Measurements from ENCODE around the gene CLCN1.

Gene CLCN1

GRCh38 chr7:143295870-143296269 lies 20.0 kb upstream of the CLCN1 start:
- no peak for DNase-seq (ENCODE audit: low read depth)

- DNase-seq (ENCODE audit: low read depth): no peak
These were observed 19.2 kb upstream of the CLCN1 start for GRCh38 chr7:143296686-143297085.

DNA sequence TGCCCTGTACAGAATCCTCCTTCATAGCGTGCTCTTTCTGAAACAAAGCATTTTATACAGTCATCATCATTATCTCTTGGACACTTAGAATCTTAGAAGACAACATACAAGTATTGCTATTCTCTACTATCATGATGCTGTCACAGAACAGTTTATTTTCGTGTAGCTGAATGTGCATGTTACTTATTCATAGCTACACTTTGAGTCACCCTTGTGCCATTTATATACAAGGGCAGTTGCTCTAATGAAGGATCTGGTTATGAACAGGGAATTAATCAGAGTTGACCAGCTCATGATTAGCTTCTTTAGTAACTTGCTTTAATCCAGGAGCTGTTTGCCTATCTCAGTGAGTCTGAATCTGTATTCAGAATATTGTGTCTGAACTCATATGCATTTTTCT lies 16.6 kb upstream of the CLCN1 start:
- no peak for DNase-seq (ENCODE audit: low read depth)

- no peak for DNase-seq (ENCODE audit: low read depth)
These were observed 16.1 kb upstream of the CLCN1 start for GRCh38 chr7:143299840-143300239.

GRCh38 chr7:143300959-143301935 lies 14.7 kb upstream of the CLCN1 start:
- no peak for DNase-seq (ENCODE audit: low read depth)

- no peak for DNase-seq (ENCODE audit: low read depth)
These were observed 12.2 kb upstream of the CLCN1 start for GRCh38 chr7:143303733-143304132.

- DNase-seq (ENCODE audit: low read depth): no peak
These were observed 11.0 kb upstream of the CLCN1 start for GRCh38 chr7:143304938-143305337.

DNA sequence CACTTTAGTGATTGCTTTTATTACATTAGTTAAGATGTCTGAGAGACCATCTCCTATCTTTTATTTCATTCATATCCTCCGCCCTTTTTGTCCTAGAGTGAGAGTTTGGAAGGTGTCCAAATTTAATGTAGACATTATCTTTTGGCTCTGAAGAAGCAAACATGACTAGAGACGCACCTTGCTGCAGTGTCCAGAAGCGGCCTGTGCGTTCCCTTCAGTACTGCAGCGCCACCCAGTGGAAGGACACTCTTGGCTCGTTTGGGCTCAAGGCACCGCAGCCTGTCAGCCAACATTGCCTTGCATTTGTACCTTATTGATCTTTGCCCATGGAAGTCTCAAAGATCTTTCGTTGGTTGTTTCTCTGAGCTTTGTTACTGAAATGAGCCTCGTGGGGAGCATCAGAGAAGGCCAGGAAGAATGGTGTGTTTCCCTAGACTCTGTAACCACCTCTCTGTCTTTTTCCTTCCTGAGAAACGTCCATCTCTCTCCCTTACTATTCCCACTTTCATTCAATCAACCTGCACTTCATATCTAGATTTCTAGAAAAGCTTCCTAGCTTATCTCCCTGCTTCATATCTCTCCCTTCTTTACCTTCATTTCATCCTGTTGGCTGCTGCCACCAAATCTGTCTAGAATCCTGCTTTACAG lies 10.4 kb upstream of the CLCN1 start:
- no peak for DNase-seq (ENCODE audit: low read depth)

GRCh38 chr7:143308632-143309031 lies 7.3 kb upstream of the CLCN1 start:
- DNase-seq (ENCODE audit: low read depth): no peak

- no peak for DNase-seq (ENCODE audit: low read depth)
These were observed 1.8 kb upstream of the CLCN1 start for GRCh38 chr7:143314127-143314526.

- DNase-seq (ENCODE audit: low read depth): no peak
These were observed 581 bp downstream of the CLCN1 start for GRCh38 chr7:143316492-143316891.

DNA sequence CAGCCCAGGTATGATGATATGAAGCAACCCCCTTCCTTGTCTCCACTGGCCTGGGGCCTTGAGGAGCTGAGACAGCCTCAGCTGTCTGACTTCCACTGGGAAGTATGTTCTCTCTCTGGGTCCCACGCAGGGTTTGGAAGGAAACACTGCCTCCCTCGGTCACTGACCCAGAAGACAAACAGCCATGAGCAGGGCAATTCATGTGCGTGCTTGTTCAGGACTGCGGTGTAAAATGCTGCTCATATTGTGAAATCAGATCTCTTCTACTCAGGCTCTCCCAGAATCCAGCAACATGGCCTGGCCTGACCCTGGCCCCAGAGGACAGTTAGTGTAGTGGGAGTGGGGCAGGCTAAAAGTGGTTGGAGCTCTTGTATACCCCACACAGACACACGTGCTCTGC lies 2.8 kb downstream of the CLCN1 start:
- no peak for DNase-seq (ENCODE audit: low read depth)

GRCh38 chr7:143320620-143321019 lies 4.7 kb downstream of the CLCN1 start:
- DNase-seq (ENCODE audit: low read depth): no peak

DNA sequence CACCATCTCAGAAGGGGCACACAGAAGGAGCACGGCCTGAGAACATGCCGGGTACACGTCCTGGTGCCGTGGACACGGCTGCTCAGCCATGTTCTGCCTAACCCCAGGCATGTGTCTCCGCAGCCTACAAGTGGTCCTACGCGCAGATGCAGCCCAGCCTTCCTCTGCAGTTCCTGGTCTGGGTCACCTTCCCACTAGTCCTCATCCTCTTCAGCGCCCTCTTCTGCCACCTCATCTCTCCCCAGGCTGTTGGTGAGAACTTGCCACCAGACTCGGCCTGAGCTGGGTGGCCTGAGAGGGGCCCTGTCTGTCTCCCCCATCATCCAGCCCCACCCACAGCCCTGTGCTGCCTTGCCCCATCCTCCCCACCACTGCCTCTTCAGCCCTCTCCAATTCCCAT lies 5.3 kb downstream of the CLCN1 start:
- no peak for DNase-seq (ENCODE audit: low read depth)

DNA sequence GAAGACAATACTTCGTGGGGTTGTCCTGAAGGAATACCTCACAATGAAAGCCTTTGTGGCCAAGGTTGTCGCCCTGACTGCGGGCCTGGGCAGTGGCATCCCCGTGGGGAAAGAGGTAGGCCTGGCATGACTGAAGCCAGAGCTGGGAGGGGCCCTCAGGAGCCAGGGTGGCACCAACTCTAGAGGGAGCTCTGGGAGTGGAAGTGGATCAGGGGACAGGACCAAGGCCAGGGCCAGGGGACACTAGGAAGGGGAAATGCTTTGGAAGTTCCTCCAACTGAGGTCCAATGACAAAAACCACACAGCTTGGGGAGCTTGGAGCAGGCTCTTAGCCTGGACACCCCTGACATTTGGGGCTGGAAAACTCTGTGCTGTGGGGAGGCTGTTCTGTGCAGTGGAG lies 5.8 kb downstream of the CLCN1 start:
- no peak for DNase-seq (ENCODE audit: low read depth)

DNA sequence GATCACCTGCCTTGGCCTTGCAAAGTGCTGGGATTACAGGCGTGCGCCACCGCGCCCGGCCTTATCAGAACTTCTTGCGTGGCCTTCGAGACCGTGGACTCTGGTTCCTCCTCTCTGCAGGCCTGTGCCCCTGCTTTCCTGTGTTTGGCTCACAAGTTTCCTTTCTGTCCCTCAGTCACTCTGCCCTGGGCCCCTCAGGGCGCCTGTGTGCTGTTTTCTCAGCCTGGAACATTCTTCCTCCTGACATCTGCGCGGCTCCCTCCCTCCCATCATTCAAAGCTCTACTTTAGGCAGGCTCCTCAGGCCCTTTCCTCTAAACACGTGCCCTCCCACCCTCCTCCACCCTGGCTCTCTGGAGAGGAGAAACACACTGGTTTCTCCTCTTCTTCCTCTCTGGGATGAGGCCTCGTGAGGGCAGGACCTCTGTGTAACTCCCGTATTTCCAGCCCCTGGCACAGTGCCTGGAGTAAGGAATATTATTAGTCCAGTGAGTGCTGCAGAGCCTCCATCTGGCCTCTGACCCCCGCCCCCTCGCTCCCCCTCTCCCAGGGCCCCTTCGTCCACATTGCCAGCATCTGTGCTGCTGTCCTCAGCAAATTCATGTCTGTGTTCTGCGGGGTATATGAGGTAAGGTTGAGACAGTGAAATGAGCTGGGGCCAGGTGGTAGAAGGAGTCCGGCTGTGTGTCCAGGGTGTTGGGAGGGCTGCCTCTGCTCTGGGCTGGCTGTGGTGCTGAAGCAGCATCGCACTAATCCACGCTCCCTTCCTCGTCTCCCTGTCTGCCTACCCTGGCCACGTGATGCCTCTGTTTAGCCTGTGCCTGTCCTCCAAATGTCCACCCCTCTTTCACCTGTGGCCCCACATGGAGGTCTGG lies 7.1 kb downstream of the CLCN1 start:
- no peak for DNase-seq (ENCODE audit: low read depth)

DNA sequence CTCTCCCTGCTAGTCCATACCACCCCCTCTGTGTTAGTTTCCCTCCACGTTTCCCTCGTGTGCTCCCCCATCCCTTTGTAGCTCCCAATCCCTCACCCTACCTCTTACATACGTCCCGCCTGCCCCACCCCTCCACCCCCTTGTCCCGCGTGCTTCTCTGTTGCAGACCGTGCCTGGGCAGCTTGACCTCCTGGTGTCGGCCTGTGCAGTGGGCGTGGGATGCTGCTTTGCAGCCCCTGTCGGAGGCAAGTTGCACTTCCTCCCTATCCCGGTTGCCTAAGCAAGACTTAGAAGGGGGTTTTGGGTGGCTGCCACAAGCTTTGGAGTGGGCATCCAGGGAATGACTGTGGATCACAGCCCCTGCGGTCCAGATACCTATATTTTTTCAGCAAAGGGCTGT lies 7.7 kb downstream of the CLCN1 start:
- DNase-seq (ENCODE audit: low read depth): no peak

GRCh38 chr7:143325240-143325639 lies 9.3 kb downstream of the CLCN1 start:
- no peak for DNase-seq (ENCODE audit: low read depth)

DNA sequence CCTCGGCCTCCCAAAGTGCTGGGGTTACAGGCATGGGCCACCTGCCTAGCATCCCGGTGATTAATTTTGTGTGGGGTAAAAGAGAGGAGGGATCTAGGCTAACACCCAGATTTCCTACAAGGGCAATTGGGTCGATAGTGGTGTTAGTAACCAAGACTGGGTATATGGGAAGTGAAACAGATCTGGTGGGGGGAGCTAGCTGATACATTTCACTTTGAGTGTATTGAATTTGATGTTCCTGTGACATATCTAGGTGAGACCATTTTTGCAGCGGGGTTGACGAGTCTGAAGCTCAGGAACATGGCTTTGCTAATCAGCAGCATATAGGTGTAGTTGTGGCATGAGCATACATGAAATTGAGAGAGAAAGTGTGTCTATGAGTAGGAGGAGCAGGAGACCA lies 12.0 kb downstream of the CLCN1 start:
- no peak for DNase-seq (ENCODE audit: low read depth)

DNA sequence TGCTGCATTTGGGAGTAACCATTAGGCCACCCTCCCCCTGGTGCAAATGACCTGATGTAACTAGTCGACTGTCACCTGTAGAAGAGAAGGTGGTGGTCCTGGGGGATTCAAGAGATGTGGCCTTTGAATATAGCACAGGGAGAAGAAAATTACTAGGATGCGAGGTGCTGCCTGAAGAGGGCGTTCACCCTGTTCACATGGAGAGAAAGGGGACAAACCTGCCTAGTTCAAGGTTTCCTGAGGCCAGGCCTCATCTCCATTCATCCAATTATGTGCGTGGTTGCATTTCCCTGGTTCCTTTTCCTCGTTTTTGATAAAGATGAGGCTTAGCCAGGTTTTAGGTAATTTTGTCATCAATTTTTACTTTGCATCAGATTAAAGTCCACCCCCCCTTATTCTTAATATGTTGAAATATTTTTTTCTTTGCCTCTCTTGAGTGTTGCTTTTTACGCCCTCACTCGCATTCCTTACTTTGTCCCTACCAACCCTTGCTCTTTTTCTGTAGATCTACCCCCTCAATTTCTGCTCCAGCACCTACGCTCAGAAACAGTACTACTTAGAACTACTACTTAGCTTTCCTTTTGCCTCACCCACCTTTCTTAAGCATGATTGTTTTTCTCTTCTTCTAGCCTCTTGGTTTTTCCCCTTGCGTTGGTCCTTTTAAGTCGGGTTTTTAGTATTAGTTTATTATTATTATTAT lies 13.7 kb downstream of the CLCN1 start:
- DNase-seq (ENCODE audit: low read depth): no peak

- peak; percentile 47 for DNase-seq (ENCODE audit: low read depth)
These were observed 15.4 kb downstream of the CLCN1 start for GRCh38 chr7:143331179-143331801.
